Activated T-helper 2 cell treated with anti-CD3 and anti-CD28 coated beads, Interferon-gamma antibody, Interleukin-2, Interleukin-4, amounts not matched to agents 10 μg/mL and 5 μg/mL and 100 μg/mL, durations not matched to agents 14 hours and 24 hours and 36 hours (primary cell): Measurements from ENCODE around the gene MANEA. TPM values are rescaled to one million over a fixed set of nuclear protein-coding genes. Genes with fewer than 3 reads are reported as not detected.
"Not testable (repeated sequence)": the region's sequence is repeated elsewhere in the genome, so short reads cannot be mapped to it uniquely, and the experiment has no call there.

Experiments
- DNase-seq: peaks from one replicate; pipeline ENCODE4 v3.0.0; 2021; ENCODE audit warnings: low spot score
- H3K27ac Mint-ChIP-seq: one replicate; pipeline ENCODE4 v1.8.0; 2021; ENCODE audit warnings: mixed read lengths
- H3K27me3 Mint-ChIP-seq: one replicate; pipeline ENCODE4 v1.8.0; 2021; ENCODE audit warnings: low read depth, mixed read lengths
- H3K36me3 Mint-ChIP-seq: one replicate; pipeline ENCODE4 v1.8.0; 2021; ENCODE audit warnings: low read depth, mixed read lengths
- H3K4me1 Mint-ChIP-seq: one replicate; pipeline ENCODE4 v1.8.0; 2021; ENCODE audit warnings: low read depth, mixed read lengths
- H3K4me3 Mint-ChIP-seq: one replicate; pipeline ENCODE4 v1.8.0; 2021; ENCODE audit warnings: low read depth, mild to moderate bottlenecking, moderate library complexity, mixed read lengths
- H3K9me3 Mint-ChIP-seq: one replicate; pipeline ENCODE4 v1.8.0; 2021; ENCODE audit warnings: mixed read lengths
- intact Hi-C: fragments of 100-400 bp; cut with micrococcal nuclease; formaldehyde crosslinking; loops from one replicate; pipeline ENCODE4 v1.15.1; 2023
- total RNA-seq: library from RNA; stranded (reverse); gene quantifications from 2 replicates; pipeline ENCODE4 v1.2.3, GENCODE V29; 2022

Gene MANEA
- total RNA-seq, 1 donor from 2014 or later, result 22.5 TPM

- H3K9me3 Mint-ChIP-seq, intact Hi-C loops, H3K4me3 Mint-ChIP-seq, H3K4me1 Mint-ChIP-seq, DNase-seq, H3K27ac Mint-ChIP-seq, H3K36me3 Mint-ChIP-seq, H3K27me3 Mint-ChIP-seq: not testable (repeated sequence)
Observed at GRCh38 chr6:95560956-95561355, 16.4 kb upstream of the MANEA start.

DNA sequence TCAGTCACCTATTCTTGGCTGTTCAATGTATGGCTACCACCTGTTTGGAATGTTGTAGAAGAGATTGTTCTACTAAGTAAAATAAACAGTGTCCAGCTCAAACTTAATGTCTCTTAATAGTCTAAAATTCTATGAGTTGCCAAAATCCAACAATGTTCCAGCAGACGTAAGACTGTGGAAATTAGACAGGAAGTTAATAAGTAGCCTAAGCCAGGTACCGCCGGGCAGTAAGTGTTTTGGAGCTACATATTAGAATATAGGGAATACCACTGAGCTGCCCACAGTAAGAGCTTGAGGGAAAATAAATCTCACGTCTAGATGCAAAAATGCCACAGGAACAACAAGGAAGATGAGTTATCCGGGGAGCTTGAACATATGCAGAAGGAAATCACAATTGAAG, 7.8 kb upstream of the MANEA start:
- no peaks in the 10 kb centered on the region for H3K9me3 Mint-ChIP-seq
- H3K4me1 Mint-ChIP-seq, result peaks cover 34% of the 10 kb centered on the region

GRCh38 chr6:95572098-95572497, 5.2 kb upstream of the MANEA start:
- Mint-ChIP-seq H3K9me3 (no peaks in the 10 kb centered on the region), H3K36me3 (peaks cover 5% of the 10 kb centered on the region), H3K27ac (no peak overlapping the region), H3K4me3 (no peak overlapping the region), H3K27me3 (no peaks in the 10 kb centered on the region), H3K4me1 (peaks cover 42% of the 10 kb centered on the region)
- intact Hi-C loops, result loop anchor here (10.0 kb wide), 3 partner anchors 893 to 1713 kb away; partner anchors contain the start of genes KLHL32 and MMS22L
- DNase-seq, result no peak

More for the DNA sequence above, 7.8 kb upstream of the MANEA start:
- H3K27ac Mint-ChIP-seq, result no peak overlapping the region
- no peak for DNase-seq
- no peaks in the 10 kb centered on the region for H3K27me3 Mint-ChIP-seq
- H3K36me3 Mint-ChIP-seq, result peaks cover 7% of the 10 kb centered on the region
- no peak overlapping the region for H3K4me3 Mint-ChIP-seq
- intact Hi-C loops, result no loop called here

DNA sequence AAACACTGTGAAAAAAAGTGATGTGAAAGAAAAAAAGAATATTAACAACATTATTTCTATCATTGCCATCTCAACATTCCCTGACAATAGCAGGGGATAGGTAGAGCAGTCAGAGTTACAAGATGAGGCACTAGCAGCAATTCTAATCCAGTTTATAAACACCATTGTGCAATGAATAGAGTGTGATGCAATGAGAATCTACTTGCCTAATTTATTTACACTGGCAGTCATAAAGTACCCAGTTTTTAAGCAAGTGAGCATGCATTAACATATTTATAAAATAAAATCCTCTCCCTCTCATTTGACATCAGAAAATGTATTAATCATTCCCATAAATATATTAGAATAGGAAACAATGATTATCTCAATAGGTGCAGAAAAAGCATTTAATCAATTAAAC, 2.5 kb upstream of the MANEA start:
- Mint-ChIP-seq H3K27me3 (no peaks in the 10 kb centered on the region), H3K36me3 (peaks cover 6% of the 10 kb centered on the region), H3K27ac (no peak overlapping the region), H3K4me3 (peak overlapping the region; percentile 95), H3K4me1 (peaks cover 56% of the 10 kb centered on the region), H3K9me3 (no peaks in the 10 kb centered on the region)
- no peak for DNase-seq
- intact Hi-C loops, result loop anchor here (10.0 kb wide), 3 partner anchors 890 to 1710 kb away; partner anchors contain the start of genes KLHL32 and MMS22L

GRCh38 chr6:95576218-95576997, 927 bp upstream of the MANEA start:
- no peaks in the 10 kb centered on the region for H3K9me3 Mint-ChIP-seq
- DNase-seq, result no peak
- peaks cover 55% of the 10 kb centered on the region for H3K4me1 Mint-ChIP-seq
- peak overlapping the region; percentile 95 for H3K4me3 Mint-ChIP-seq
- H3K36me3 Mint-ChIP-seq, result peaks cover 10% of the 10 kb centered on the region
- peak overlapping the region; percentile 99 for H3K27ac Mint-ChIP-seq
- H3K27me3 Mint-ChIP-seq, result no peaks in the 10 kb centered on the region
- intact Hi-C loops, result loop anchor here (2.0 to 10.0 kb wide), 4 partner anchors 888 to 1708 kb away; partner anchors contain the start of genes KLHL32, MMS22L and UFL1

- intact Hi-C loops, result loop anchor here (1.0 to 10.0 kb wide), 6 partner anchors 228 to 1708 kb away; partner anchors contain the start of genes KLHL32, MMS22L, NDUFAF4 and UFL1
- H3K4me3 Mint-ChIP-seq, result peak overlapping the region; percentile 95
- DNase-seq, result no peak
- peaks cover 51% of the 10 kb centered on the region for H3K4me1 Mint-ChIP-seq
- peak overlapping the region; percentile 99 for H3K27ac Mint-ChIP-seq
- no peaks in the 10 kb centered on the region for H3K27me3 Mint-ChIP-seq
- H3K9me3 Mint-ChIP-seq, result no peaks in the 10 kb centered on the region
- peaks cover 10% of the 10 kb centered on the region for H3K36me3 Mint-ChIP-seq
Observed at GRCh38 chr6:95576998-95577303, 384 bp upstream of the MANEA start.

DNA sequence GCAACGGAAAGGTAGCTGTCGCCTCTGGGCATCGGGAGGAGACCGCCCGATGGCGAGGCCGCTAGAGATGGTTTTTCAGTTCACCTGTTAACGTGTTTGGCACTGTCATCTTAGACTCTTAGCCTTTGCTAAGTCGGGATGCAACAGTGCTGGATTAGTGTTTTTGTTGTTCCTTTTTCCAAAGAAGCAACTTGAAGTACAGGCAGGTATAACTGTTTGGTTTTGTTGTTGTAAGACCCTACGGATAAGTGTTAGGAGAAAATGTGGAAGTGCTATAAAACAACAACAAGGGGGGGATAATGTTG, 723 bp downstream of the MANEA start:
- Mint-ChIP-seq H3K4me3 (peak overlapping the region; percentile 95), H3K36me3 (peaks cover 19% of the 10 kb centered on the region), H3K27ac (peak overlapping the region; percentile 99), H3K27me3 (no peaks in the 10 kb centered on the region), H3K9me3 (no peaks in the 10 kb centered on the region), H3K4me1 (peaks cover 40% of the 10 kb centered on the region)
- intact Hi-C loops, result loop anchor here (10.0 kb wide), 3 partner anchors 887 to 1707 kb away; partner anchors contain the start of genes KLHL32 and MMS22L
- DNase-seq, result no peak

GRCh38 chr6:95581073-95581472, 3.7 kb downstream of the MANEA start:
- Mint-ChIP-seq H3K36me3 (peaks cover 28% of the 10 kb centered on the region), H3K27ac (no peak overlapping the region), H3K4me3 (no peak overlapping the region), H3K27me3 (no peaks in the 10 kb centered on the region), H3K4me1 (peaks cover 20% of the 10 kb centered on the region), H3K9me3 (peaks cover 16% of the 10 kb centered on the region)
- intact Hi-C loops, result no loop called here
- DNase-seq, result no peak

GRCh38 chr6:95584226-95584625, 6.9 kb downstream of the MANEA start:
- Mint-ChIP-seq H3K4me1 (peaks cover 24% of the 10 kb centered on the region), H3K9me3 (peaks cover 19% of the 10 kb centered on the region), H3K36me3 (peaks cover 43% of the 10 kb centered on the region)
- intact Hi-C loops, H3K27me3 Mint-ChIP-seq, DNase-seq, H3K4me3 Mint-ChIP-seq, H3K27ac Mint-ChIP-seq: not testable (repeated sequence)

GRCh38 chr6:95587989-95588388, 10.7 kb downstream of the MANEA start:
- no peak for DNase-seq

GRCh38 chr6:95589067-95589466, 11.7 kb downstream of the MANEA start:
- H3K27me3 Mint-ChIP-seq, result no peaks in the 10 kb centered on the region
- H3K4me1 Mint-ChIP-seq, result peaks cover 17% of the 10 kb centered on the region
- intact Hi-C loops, result no loop called here
- H3K9me3 Mint-ChIP-seq, result peaks cover 11% of the 10 kb centered on the region
- no peak overlapping the region for H3K4me3 Mint-ChIP-seq
- H3K27ac Mint-ChIP-seq, result no peak overlapping the region
- no peak for DNase-seq
- peaks cover 53% of the 10 kb centered on the region for H3K36me3 Mint-ChIP-seq

More at GRCh38 chr6:95587989-95588388, 10.7 kb downstream of the MANEA start:
- Mint-ChIP-seq H3K9me3 (peaks cover 19% of the 10 kb centered on the region), H3K4me1 (peaks cover 14% of the 10 kb centered on the region), H3K27me3 (no peaks in the 10 kb centered on the region), H3K36me3 (peaks cover 56% of the 10 kb centered on the region), H3K27ac (peak overlapping the region; percentile 19), H3K4me3 (peak overlapping the region; percentile 50)
- intact Hi-C loops, result no loop called here

- Mint-ChIP-seq H3K9me3 (peaks cover 3% of the 10 kb centered on the region), H3K4me1 (peaks cover 19% of the 10 kb centered on the region), H3K4me3 (no peak overlapping the region), H3K27ac (no peak overlapping the region), H3K36me3 (peaks cover 46% of the 10 kb centered on the region), H3K27me3 (no peaks in the 10 kb centered on the region)
- intact Hi-C loops, result no loop called here
- no peak for DNase-seq
Observed at GRCh38 chr6:95589826-95590570, 12.7 kb downstream of the MANEA start.

GRCh38 chr6:95593025-95593424, 15.7 kb downstream of the MANEA start:
- no peaks in the 10 kb centered on the region for H3K27me3 Mint-ChIP-seq
- H3K9me3 Mint-ChIP-seq, result no peaks in the 10 kb centered on the region
- peaks cover 33% of the 10 kb centered on the region for H3K36me3 Mint-ChIP-seq
- no peak overlapping the region for H3K4me3 Mint-ChIP-seq
- no peak overlapping the region for H3K27ac Mint-ChIP-seq
- intact Hi-C loops, result no loop called here
- peaks cover 7% of the 10 kb centered on the region for H3K4me1 Mint-ChIP-seq
- DNase-seq, result no peak
